ENCODE data around the gene RIC3.

Gene RIC3

GRCh38 chr11:8102965-8103364, 65.9 kb downstream of the RIC3 start:
- H3K4me1 ChIP-seq (ENCODE audit: low read depth, poor library complexity, severe bottlenecking), result no peaks in the 10 kb centered on the region
- no peak overlapping the region for H3K9ac ChIP-seq
- H3K36me3 ChIP-seq (ENCODE audit: insufficient read depth), result no peaks in the 10 kb centered on the region
- no peaks in the 10 kb centered on the region for H3K27me3 ChIP-seq (ENCODE audit: insufficient read depth, low read depth)
- H4K20me1 ChIP-seq (ENCODE audit: insufficient read depth), result no peaks in the 10 kb centered on the region
- H3K27ac ChIP-seq, result no peak overlapping the region
- TF ChIP-seq, protein P1, sequence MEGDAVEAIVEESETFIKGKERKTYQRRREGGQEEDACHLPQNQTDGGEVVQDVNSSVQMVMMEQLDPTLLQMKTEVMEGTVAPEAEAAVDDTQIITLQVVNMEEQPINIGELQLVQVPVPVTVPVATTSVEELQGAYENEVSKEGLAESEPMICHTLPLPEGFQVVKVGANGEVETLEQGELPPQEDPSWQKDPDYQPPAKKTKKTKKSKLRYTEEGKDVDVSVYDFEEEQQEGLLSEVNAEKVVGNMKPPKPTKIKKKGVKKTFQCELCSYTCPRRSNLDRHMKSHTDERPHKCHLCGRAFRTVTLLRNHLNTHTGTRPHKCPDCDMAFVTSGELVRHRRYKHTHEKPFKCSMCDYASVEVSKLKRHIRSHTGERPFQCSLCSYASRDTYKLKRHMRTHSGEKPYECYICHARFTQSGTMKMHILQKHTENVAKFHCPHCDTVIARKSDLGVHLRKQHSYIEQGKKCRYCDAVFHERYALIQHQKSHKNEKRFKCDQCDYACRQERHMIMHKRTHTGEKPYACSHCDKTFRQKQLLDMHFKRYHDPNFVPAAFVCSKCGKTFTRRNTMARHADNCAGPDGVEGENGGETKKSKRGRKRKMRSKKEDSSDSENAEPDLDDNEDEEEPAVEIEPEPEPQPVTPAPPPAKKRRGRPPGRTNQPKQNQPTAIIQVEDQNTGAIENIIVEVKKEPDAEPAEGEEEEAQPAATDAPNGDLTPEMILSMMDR (conservative IDR thresholded peaks at IDR 0.05; ENCODE audit: low read depth, low read length), result no peak
- H3K4me3 ChIP-seq (IDR thresholded peaks at IDR 0.05; ENCODE audit: insufficient read depth, low read depth, low read length), result no peak overlapping the region
- H3K4me2 ChIP-seq, result no peak overlapping the region
- no peaks in the 10 kb centered on the region for H3K79me2 ChIP-seq (ENCODE audit: insufficient read depth, low read depth)
- no peak overlapping the region for H2AFZ ChIP-seq (ENCODE audit: low read depth)

- H3K27me3 ChIP-seq (ENCODE audit: insufficient read depth, low read depth), result no peaks in the 10 kb centered on the region
- no peak overlapping the region for H3K4me3 ChIP-seq (IDR thresholded peaks at IDR 0.05; ENCODE audit: insufficient read depth, low read depth, low read length)
- H3K79me2 ChIP-seq (ENCODE audit: insufficient read depth, low read depth), result no peaks in the 10 kb centered on the region
- H3K4me1 ChIP-seq (ENCODE audit: low read depth, poor library complexity, severe bottlenecking), result no peaks in the 10 kb centered on the region
- no peak overlapping the region for H2AFZ ChIP-seq (ENCODE audit: low read depth)
- no peak overlapping the region for H3K27ac ChIP-seq
- no peak overlapping the region for H3K9ac ChIP-seq
- no peak overlapping the region for H3K4me2 ChIP-seq
- TF ChIP-seq, protein P1 (conservative IDR thresholded peaks at IDR 0.05; ENCODE audit: low read depth, low read length), result no peak
- no peaks in the 10 kb centered on the region for H4K20me1 ChIP-seq (ENCODE audit: insufficient read depth)
- H3K36me3 ChIP-seq (ENCODE audit: insufficient read depth), result no peaks in the 10 kb centered on the region
Measured at GRCh38 chr11:8102296-8102915, 66.4 kb downstream of the RIC3 start.

DNA sequence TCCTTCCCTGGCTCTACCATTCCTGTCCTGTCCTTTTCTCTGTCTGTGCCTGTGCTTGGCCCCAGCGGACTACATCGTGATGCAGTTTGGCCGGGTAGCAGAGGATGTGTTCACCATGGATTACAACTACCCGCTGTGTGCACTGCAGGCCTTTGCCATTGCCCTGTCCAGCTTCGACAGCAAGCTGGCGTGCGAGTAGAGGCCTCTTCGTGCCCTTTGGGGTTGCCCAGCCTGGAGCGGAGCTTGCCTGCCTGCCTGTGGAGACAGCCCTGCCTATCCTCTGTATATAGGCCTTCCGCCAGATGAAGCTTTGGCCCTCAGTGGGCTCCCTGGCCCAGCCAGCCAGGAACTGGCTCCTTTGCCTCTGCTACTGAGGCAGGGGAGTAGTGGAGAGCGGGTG, 67.4 kb downstream of the RIC3 start:
- no peak overlapping the region for H3K27ac ChIP-seq
- H3K4me3 ChIP-seq (IDR thresholded peaks at IDR 0.05; ENCODE audit: insufficient read depth, low read depth, low read length), result no peak overlapping the region
- no peaks in the 10 kb centered on the region for H3K79me2 ChIP-seq (ENCODE audit: insufficient read depth, low read depth)
- H3K4me2 ChIP-seq, result no peak overlapping the region
- TF ChIP-seq, protein P1 (conservative IDR thresholded peaks at IDR 0.05; ENCODE audit: low read depth, low read length), result no peak
- no peaks in the 10 kb centered on the region for H3K27me3 ChIP-seq (ENCODE audit: insufficient read depth, low read depth)
- H4K20me1 ChIP-seq (ENCODE audit: insufficient read depth), result no peaks in the 10 kb centered on the region
- no peak overlapping the region for H2AFZ ChIP-seq (ENCODE audit: low read depth)
- no peaks in the 10 kb centered on the region for H3K4me1 ChIP-seq (ENCODE audit: low read depth, poor library complexity, severe bottlenecking)
- no peaks in the 10 kb centered on the region for H3K36me3 ChIP-seq (ENCODE audit: insufficient read depth)
- H3K9ac ChIP-seq, result no peak overlapping the region

DNA sequence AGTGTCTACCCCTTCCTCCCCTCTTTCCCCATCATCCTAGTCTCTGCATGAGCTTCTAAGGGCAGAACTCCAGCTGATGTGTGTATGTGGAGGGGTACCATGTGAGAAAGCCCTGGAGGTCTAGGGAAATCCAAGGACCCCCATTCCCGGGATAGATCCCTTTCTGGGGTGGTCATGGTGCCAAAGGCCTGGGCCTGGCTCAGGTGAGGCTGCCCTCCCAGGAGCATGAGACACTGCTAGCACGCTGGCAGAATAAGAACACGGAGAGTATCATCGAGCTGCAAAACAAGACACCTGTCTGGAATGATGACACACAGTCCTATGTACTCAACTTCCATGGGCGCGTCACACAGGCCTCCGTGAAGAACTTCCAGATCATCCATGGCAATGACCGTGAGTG, 68.2 kb downstream of the RIC3 start:
- no peak overlapping the region for H3K9ac ChIP-seq
- H3K4me3 ChIP-seq (IDR thresholded peaks at IDR 0.05; ENCODE audit: insufficient read depth, low read depth, low read length), result no peak overlapping the region
- no peak overlapping the region for H3K4me2 ChIP-seq
- no peaks in the 10 kb centered on the region for H3K4me1 ChIP-seq (ENCODE audit: low read depth, poor library complexity, severe bottlenecking)
- H4K20me1 ChIP-seq (ENCODE audit: insufficient read depth), result no peaks in the 10 kb centered on the region
- no peak overlapping the region for H2AFZ ChIP-seq (ENCODE audit: low read depth)
- no peaks in the 10 kb centered on the region for H3K27me3 ChIP-seq (ENCODE audit: insufficient read depth, low read depth)
- no peaks in the 10 kb centered on the region for H3K36me3 ChIP-seq (ENCODE audit: insufficient read depth)
- no peaks in the 10 kb centered on the region for H3K79me2 ChIP-seq (ENCODE audit: insufficient read depth, low read depth)
- TF ChIP-seq, protein P1 (conservative IDR thresholded peaks at IDR 0.05; ENCODE audit: low read depth, low read length), result no peak
- no peak overlapping the region for H3K27ac ChIP-seq

All from KMS-11 (cell line).